Spleen (tissue), 11 donors: ENCODE data around the gene MCL1. TPM values are rescaled to one million over a fixed set of nuclear protein-coding genes. Genes with fewer than 3 reads are reported as not detected.
"Not testable (repeated sequence)": the region's sequence is repeated elsewhere in the genome, so short reads cannot be mapped to it uniquely, and the experiment has no call there.

ENCODE experiments used
- DNase-seq: peaks from one replicate; pipeline ENCODE4 v3.0.0-alpha.2; 2020
- H3K27ac ChIP-seq, 8 donors: fragments of 200-600 bp; sonication (generic) in 7 of 8; 1 replicate in 4 of 8; 2 replicates in 4 of 8; pipeline versions ENCODE4 v1.5.0 to v1.8.0; 2016 to 2021; ENCODE audit warnings: inconsistent platforms in 4 of 8, mild to moderate bottlenecking in 4 of 8, moderate library complexity in 1 of 8
- H3K27me3 ChIP-seq, 7 donors: fragments of 200-600 bp; sonication (generic) in 6 of 7; replicated peaks in 1 of 7; 1 replicate in 4 of 7; 2 replicates in 3 of 7; pipeline versions ENCODE4 v1.5.0 to v1.8.0; 2016 to 2021; ENCODE audit warnings: inconsistent platforms in 3 of 7, mild to moderate bottlenecking in 1 of 7
- H3K36me3 ChIP-seq, 6 donors: fragments of 200-600 bp; sonication (generic) in 5 of 6; 1 replicate in 4 of 6; 2 replicates in 2 of 6; pipeline versions ENCODE4 v1.5.0 to v1.8.0; 2016 to 2021; ENCODE audit warnings: inconsistent platforms in 2 of 6
- H3K4me1 ChIP-seq, 6 donors: fragments of 200-600 bp; sonication (generic) in 5 of 6; 1 replicate in 3 of 6; 2 replicates in 3 of 6; pipeline versions ENCODE4 v1.5.0 to v1.8.0; 2016 to 2021; ENCODE audit warnings: inconsistent platforms in 3 of 6
- H3K4me3 ChIP-seq, 8 donors: fragments of 200-600 bp; sonication (generic) in 7 of 8; 1 replicate in 4 of 8; 2 replicates in 4 of 8; pipeline versions ENCODE4 v1.5.0 to v1.8.0; 2016 to 2021; ENCODE audit warnings: inconsistent platforms in 4 of 8, mild to moderate bottlenecking in 4 of 8, moderate library complexity in 2 of 8
- H3K9me3 ChIP-seq, 8 donors: fragments of 200-600 bp; sonication (generic) in 7 of 8; 1 replicate in 4 of 8; 2 replicates in 4 of 8; pipeline versions ENCODE4 v1.5.0 to v1.8.0; 2016 to 2021; ENCODE audit warnings: inconsistent platforms in 4 of 8
- POLR2A ChIP-seq, 3 donors: fragments of 450-650 bp; IDR thresholded peaks; one replicate each; pipeline ENCODE4 v1.5.1; 2017; ENCODE audit warnings: antibody characterized with exemption in 3 of 3, mild to moderate bottlenecking in 1 of 3
- POLR2AphosphoS5 ChIP-seq, 3 donors: sonication (generic); formaldehyde crosslinking; IDR thresholded peaks; one replicate each; pipeline ENCODE4 v1.5.1; 2017; ENCODE audit warnings: antibody characterized with exemption in 3 of 3
- WGBS, 5 donors: extraction: QIAGEN DNeasy Blood & Tissue Kit in 3 of 5; methylation state at CpG; one replicate each; pipeline versions ENCODE4 v1.1.5 to v1.1.7; 2013 to 2018; 5-methylcytosine and 5-hydroxymethylcytosine counted together
- intact Hi-C: fragments of 100-400 bp; cut with DNase I; formaldehyde crosslinking; loops from one replicate; pipeline ENCODE4 v1.15.0; 2023; ENCODE audit warnings: low total_unique reads
- polyA plus RNA-seq, 3 donors: library from polyadenylated mRNA; stranded (reverse); fragments of 200-250 nt; gene quantifications; one replicate each; pipeline ENCODE4 v1.2.1, GENCODE V29; 2013
- total RNA-seq, 7 donors: library from RNA; depleted of rRNA in 3 of 7; stranded (reverse); fragments of >200 nt in 3 of 7; fragmentation: NEBNext Ultra II Directional in 4 of 7; extraction: Animal tissue kit (Norgen Biotek cat#: 25700) in 4 of 7; gene quantifications; one replicate each; pipeline versions ENCODE4 v1.1.0 to v1.2.1, GENCODE V29; 2016 to 2021
- TF ChIP-seq, protein P1 (sequence below), 11 experiments: fragments of 200-600 bp in 7 of 11; fragments of 450-650 bp in 4 of 11; sonication (generic) in 4 of 11; IDR thresholded peaks in 8 of 11; conservative IDR thresholded peaks in 3 of 11; 1 replicate in 7 of 11; 2 replicates in 4 of 11; pipeline versions ENCODE4 v1.4.0 to v1.8.0; 2016 to 2021; ENCODE audit warnings: antibody characterized with exemption in 11 of 11, inconsistent platforms in 4 of 11, mild to moderate bottlenecking in 1 of 11
- donor health status: healthy with polysubstance abuse.
- donor health status: DM: no; HTN: no; CAD: no; lungs with moderate emphysema.
- donor health status: DM: no; HTN: no; CAD: no.
- donor health status: Bipolar disorder and iron deficiency.
- donor health status: healthy.
- donor health status: DM: no; HTN: no; CAD: no.
- donor health status: DM: yes; HTN: yes; CAD: no.

The MCL1 gene
- total and polyA plus RNA-seq, 10 donors = 75.8 to 435 (median 299) TPM

GRCh38 chr1:150626150-150626549, 46.7 kb upstream of the MCL1 start:
- H3K36me3 ChIP-seq = peaks cover 6 to 60% (median 50%) of the 10 kb centered on the region in 6 donors

DNA sequence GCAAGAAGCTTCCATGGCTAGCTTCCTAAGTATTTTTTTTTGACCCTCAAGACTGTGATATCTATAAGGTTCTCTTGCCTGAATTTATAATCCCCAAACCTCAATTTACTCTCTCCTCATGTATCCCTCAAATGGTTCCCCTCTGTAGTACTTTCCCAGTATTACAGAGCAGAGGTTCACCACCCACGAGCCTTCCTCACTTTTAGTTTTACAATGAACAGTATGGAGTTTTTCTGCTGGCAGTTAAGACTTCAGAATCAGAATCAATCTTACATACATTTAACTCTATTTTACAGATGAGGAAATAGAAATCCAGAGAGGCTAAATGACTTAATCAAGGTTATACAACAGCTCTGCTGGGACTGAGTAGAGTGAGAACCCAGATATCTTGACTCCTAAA, 45.1 kb upstream of the MCL1 start:
- peaks cover 28 to 85% (median 54%) of the 10 kb centered on the region in 6 donors for H3K4me1 ChIP-seq

More at GRCh38 chr1:150626150-150626549, 46.7 kb upstream of the MCL1 start:
- Histone ChIP-seq H3K4me3 (no peak overlapping the region), H3K27me3 (no peaks in the 10 kb centered on the region), H3K9me3 (no peaks in the 10 kb centered on the region), H3K27ac (no peak overlapping the region), H3K4me1 (peaks cover 18 to 80% (median 46%) of the 10 kb centered on the region in 6 donors)
- intact Hi-C loops = no loop called here
- no peak for TF ChIP-seq POLR2A (IDR thresholded peaks at IDR 0.05)
- TF ChIP-seq, protein P1, sequence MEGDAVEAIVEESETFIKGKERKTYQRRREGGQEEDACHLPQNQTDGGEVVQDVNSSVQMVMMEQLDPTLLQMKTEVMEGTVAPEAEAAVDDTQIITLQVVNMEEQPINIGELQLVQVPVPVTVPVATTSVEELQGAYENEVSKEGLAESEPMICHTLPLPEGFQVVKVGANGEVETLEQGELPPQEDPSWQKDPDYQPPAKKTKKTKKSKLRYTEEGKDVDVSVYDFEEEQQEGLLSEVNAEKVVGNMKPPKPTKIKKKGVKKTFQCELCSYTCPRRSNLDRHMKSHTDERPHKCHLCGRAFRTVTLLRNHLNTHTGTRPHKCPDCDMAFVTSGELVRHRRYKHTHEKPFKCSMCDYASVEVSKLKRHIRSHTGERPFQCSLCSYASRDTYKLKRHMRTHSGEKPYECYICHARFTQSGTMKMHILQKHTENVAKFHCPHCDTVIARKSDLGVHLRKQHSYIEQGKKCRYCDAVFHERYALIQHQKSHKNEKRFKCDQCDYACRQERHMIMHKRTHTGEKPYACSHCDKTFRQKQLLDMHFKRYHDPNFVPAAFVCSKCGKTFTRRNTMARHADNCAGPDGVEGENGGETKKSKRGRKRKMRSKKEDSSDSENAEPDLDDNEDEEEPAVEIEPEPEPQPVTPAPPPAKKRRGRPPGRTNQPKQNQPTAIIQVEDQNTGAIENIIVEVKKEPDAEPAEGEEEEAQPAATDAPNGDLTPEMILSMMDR (IDR thresholded peaks at IDR 0.05 in 8 of 11, conservative IDR thresholded peaks at IDR 0.05 in 3 of 11) = no peak
- TF ChIP-seq POLR2AphosphoS5 (IDR thresholded peaks at IDR 0.05) = no peak
- DNase-seq = no peak
- WGBS, 5 donors = 86 to 94% (median 88%) methylated on average over 2 of the region's 2 CpGs

DNA sequence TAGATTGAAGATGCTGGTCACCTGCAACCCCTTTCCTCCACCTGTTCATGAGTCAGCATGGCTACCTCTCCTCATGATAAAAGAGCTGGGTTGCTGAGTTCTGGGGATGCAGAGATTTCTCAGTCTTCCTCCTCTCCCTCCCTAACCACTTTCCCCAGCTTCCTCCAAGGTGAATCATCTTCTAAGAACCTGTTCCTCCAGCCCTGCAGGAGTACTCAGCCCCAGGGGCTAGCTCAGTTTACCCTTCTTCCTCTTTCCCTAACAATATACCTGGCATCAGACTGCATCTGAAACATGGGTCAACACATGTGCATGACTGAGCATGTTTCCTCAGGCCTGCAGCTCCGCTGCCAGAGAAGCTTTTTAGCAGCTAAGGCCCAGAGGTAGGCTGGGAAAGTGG, 44.7 kb upstream of the MCL1 start:
- intact Hi-C loops = loop anchor here (5.0 kb wide), 1 partner anchor 42 kb away; no protein-coding TSS in a partner anchor
- peaks cover 6 to 80% (median 57%) of the 10 kb centered on the region in 6 donors for H3K36me3 ChIP-seq
- not testable (repeated sequence) for H3K9me3 ChIP-seq, H3K27me3 ChIP-seq, DNase-seq, H3K4me3 ChIP-seq
- peak overlapping the region in 3 of 8 donors; percentile 2 to 32 (median 6) for H3K27ac ChIP-seq
- WGBS, 5 donors = 91 to 100% (median 93%) methylated on average over 1 of the region's 1 CpG
- peaks cover 31 to 89% (median 57%) of the 10 kb centered on the region in 6 donors for H3K4me1 ChIP-seq

More for the DNA sequence above, 45.1 kb upstream of the MCL1 start:
- H3K9me3 ChIP-seq, DNase-seq, H3K27me3 ChIP-seq, H3K4me3 ChIP-seq: not testable (repeated sequence)
- Histone ChIP-seq H3K36me3 (peaks cover 6 to 76% (median 56%) of the 10 kb centered on the region in 6 donors), H3K27ac (peak overlapping the region in 2 of 8 donors; percentile 6 to 32)
- 56 to 82% (median 76%) methylated on average over 1 of the region's 1 CpG for WGBS, 5 donors
- intact Hi-C loops = loop anchor here (5.0 kb wide), 1 partner anchor 42 kb away; no protein-coding TSS in a partner anchor

- peak; percentile 84 for DNase-seq
- TF ChIP-seq POLR2A (IDR thresholded peaks at IDR 0.05) (no peak), POLR2AphosphoS5 (IDR thresholded peaks at IDR 0.05) (peak; percentile 16 to 67 (median 58))
- TF ChIP-seq, protein P1 (IDR thresholded peaks at IDR 0.05 in 8 of 11, conservative IDR thresholded peaks at IDR 0.05 in 3 of 11) = peak in 2 of 11 experiments; percentile 4 to 15
- H3K27me3 ChIP-seq = no peaks in the 10 kb centered on the region
- no peak overlapping the region for H3K4me3 ChIP-seq
- 28 to 58% (median 30%) methylated on average over 8 of the region's 8 CpGs for WGBS, 5 donors
- peaks cover 6 to 97% (median 60%) of the 10 kb centered on the region in 6 donors for H3K36me3 ChIP-seq
- H3K27ac ChIP-seq = peak overlapping the region; percentile 40 to 97 (median 68)
- no peaks in the 10 kb centered on the region for H3K9me3 ChIP-seq
- peaks cover 20 to 86% (median 44%) of the 10 kb centered on the region in 6 donors for H3K4me1 ChIP-seq
- intact Hi-C loops = loop anchor here (5.0 kb wide), 1 partner anchor 40 kb away; no protein-coding TSS in a partner anchor
Observed at GRCh38 chr1:150622303-150622975, 43.0 kb upstream of the MCL1 start.
